Stimulated activated CD8-positive, alpha-beta memory T cell treated with anti-CD3 and anti-CD28 coated beads, Interleukin-12 subunit alpha, Interleukin-12 subunit beta, amount 100 ng/mL, for 1 hour (primary cell): ENCODE results near the gene ARHGAP26.
"Not testable (repeated sequence)": the region's sequence is repeated elsewhere in the genome, so short reads cannot be mapped to it uniquely, and the experiment has no call there.

ENCODE experiments used
- DNase-seq: peaks from one replicate; pipeline ENCODE4 v3.0.0-alpha.2; 2020; ENCODE audit warnings: low read depth

The ARHGAP26 gene

GRCh38 chr5:143190260-143190810 is 420.2 kb downstream of the ARHGAP26 start:
- DNase-seq = no peak

DNA sequence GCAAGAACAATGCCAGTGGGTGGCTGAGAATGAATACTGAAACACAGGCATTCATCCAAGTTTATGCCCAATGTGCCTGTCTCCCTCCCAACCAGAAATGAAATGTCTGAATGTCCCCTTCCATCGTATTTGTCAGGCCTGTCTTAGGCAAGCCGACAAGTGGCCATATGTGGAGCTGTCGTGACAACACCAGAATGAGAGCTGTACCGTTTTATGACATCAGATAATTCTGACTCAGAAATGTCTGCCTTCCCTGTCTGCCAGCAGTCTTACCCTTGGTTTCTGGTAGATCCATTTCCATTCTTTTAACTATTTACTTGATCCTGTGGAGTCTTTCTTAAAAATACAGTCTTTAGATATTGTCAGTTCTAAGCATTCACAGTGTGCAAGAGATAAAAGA is 421.5 kb downstream of the ARHGAP26 start:
- no peak for DNase-seq

- no peak for DNase-seq
Measured at GRCh38 chr5:143192191-143192900, 422.2 kb downstream of the ARHGAP26 start.

- no peak for DNase-seq
Measured at GRCh38 chr5:143194206-143194605, 424.0 kb downstream of the ARHGAP26 start.

DNA sequence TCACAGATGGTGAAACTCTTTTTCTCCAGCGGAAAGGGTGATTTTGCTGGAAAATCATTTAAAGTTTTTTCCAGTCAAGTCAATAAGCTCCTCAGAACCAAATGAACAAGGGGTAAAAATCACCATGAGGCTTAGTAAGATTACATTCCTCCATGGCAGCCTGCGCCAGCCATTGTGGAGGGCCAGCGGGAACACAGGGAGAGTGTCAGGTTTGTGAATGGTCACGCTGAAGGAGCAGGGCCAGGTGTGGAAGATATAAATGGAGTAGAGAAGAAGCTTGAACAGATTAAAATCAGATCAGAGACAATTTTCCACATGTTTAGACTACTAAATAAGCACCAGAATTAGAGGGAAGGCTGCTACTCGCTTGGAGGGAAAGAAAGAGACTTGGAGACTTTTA is 424.5 kb downstream of the ARHGAP26 start:
- no peak for DNase-seq

DNA sequence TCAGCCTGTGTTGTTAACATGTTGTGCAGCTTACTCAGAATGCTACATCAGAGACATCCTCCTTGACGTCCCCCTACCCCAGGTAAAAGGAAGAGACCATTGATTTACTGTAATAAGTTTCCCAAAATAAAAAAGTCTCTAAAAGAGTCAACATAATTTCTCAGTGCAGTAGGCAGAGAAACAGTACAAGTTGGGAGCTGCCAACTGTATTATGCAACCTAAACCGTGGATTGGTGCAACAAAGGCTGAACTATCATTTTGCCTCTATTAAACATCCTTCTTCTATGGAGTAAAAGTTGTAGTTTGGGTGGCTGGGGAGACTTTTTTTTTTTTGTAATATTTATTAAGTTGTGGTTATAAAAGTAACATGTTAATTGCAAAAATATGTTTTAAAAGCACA is 425.3 kb downstream of the ARHGAP26 start:
- no peak for DNase-seq

DNA sequence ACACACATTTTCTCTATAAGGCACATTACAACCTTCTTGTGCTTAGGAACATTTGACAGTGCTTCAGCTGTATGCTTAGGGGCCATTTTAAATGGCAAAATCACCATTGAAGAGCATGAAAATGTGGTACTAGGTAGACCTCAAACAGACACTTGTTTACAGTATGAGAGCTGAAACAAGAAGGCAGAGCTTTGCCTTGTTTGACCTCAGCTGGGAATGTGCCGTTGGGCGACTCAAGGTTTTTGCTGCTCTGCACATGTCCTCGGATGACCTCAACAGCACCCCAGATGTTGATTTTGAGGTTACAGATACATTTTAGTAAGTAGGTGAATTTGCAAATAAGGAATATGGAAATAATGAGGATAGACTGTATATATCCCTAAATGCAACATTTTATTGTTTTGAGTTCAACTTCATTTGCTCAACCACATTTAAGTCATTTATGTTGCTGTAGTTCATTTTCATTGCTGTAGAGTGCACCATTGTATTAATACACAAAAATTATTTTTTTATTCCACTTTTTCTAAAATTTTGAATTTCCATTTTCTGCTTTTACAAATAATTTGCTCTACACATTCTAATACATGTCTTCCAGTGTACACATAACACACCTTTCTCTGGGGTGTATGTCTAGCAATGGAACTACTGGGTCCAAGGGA is 426.6 kb downstream of the ARHGAP26 start:
- DNase-seq = no peak

DNA sequence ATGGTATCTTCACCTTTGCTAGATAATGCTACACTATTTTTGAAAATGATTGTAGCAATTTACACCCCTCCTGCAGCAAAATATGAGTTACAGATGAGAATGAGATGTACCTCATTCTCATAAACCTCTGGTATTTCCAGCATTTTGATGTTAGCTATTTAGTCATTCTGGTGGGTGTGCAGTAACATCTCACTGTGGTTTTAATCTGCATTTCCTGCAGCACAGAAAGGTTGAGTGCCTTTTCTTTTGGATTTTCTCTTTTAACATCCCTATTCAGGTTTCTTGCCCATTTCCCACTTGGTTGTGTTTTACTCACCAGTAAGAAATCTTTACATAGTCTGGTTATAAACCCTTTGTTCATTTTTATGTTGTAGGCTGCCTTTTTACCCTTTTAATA is 427.1 kb downstream of the ARHGAP26 start:
- DNase-seq = no peak

- DNase-seq = no peak
Measured at GRCh38 chr5:143198332-143198731, 428.2 kb downstream of the ARHGAP26 start.

DNA sequence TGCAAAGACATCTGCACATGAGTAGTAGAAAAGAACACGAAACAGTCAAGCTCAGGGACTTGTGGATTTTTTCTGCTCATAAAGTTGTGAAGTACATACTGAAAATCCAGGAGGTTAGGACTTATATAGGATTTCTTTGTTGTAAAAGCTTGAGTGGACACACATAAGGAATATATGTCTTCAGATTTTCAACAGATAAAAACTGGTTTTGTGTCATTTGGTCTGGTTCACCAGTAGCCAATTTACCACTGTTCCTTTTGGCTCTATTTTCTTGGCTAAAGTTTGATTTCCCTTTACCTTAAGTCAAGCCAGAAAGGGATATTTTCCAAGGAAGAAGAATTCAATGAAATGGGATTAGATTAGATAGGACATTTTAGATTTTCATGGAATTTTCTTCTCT is 429.0 kb downstream of the ARHGAP26 start:
- no peak for DNase-seq

DNA sequence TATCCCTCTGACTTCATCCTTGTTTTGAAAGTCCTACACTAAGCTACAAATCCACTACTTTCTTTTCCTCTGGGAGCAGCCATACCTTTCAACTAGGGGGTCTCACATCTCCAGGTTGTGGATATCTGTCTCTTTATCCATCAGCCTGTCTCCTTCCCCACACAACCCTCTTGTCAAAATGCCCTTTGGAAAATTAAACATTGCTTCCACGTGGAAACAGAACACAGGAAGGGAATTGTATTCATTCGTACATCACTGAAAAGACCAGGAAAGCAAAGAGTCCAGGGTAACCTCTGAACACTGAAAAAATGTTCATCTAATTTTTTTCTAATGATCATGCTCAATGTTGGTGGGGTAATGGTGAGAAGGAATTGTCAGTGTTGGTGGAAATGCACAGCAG is 429.7 kb downstream of the ARHGAP26 start:
- DNase-seq = no peak

GRCh38 chr5:143200781-143201398 is 430.7 kb downstream of the ARHGAP26 start:
- no peak for DNase-seq

DNA sequence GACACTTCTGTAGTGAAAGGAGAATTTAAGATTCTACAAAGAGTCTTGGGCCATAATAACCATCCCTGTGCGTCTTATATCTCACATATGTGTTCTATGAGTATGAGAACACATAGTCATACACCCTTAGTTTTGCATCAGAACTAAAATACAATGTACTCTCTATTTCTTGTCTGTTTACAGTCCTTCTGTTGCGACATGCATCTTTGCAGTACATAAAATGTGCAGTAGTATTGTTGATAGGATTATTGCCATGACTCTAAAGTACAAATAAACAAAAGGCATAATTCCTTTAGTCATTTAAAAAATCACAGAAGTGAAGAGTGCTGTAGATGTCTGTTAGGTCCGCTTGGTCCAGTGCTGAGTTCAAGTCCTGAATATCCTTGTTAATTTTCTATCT is 431.4 kb downstream of the ARHGAP26 start:
- DNase-seq = no peak

- not testable (repeated sequence) for DNase-seq
Measured at GRCh38 chr5:143203301-143203956, 433.3 kb downstream of the ARHGAP26 start.

GRCh38 chr5:143204474-143205246 is 434.5 kb downstream of the ARHGAP26 start:
- DNase-seq = no peak

DNA sequence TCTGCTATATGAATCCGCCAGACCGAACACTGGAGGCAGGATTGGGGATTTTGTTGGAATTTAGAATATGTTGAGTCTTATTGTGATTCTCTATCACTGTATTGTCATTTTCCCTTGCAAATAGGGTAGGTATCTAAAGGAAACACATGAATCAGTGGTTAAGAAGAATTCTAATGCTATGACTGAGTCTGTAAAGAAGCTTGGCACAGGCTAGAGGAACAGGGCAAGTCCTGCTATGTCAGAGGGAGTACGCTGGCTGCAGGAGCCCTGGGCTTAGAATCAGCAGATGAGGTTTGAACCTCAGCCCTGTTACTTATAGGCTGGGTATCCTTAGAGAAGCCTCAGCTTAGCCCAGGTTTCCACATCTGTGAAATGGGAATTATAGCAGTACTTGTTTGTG is 435.2 kb downstream of the ARHGAP26 start:
- DNase-seq = no peak

GRCh38 chr5:143205883-143206195 is 435.7 kb downstream of the ARHGAP26 start:
- no peak for DNase-seq

GRCh38 chr5:143206196-143207053 is 436.2 kb downstream of the ARHGAP26 start:
- DNase-seq = no peak

DNA sequence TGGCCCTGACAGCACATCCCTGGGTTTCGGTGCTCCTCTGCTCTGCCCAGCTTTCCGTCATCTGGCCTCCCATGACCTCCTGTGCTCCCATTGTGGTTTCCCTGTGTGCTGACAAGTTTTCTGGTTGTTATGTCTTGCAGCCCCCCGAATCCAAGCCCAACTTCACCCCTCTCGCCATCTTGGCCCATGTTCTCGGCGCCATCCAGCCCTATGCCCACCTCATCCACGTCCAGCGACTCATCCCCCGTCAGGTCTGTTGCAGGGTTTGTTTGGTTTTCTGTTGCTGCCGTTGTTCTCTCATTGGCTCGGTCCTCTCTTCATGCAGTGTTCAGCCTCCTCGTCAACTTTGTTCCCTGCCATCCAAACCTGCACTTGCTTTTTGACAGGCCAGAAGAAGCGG is 436.9 kb downstream of the ARHGAP26 start:
- no peak for DNase-seq

- no peak for DNase-seq
Measured at GRCh38 chr5:143207563-143208364, 437.6 kb downstream of the ARHGAP26 start.
